ENCODE data around the gene SDR42E2.

Gene SDR42E2

DNA sequence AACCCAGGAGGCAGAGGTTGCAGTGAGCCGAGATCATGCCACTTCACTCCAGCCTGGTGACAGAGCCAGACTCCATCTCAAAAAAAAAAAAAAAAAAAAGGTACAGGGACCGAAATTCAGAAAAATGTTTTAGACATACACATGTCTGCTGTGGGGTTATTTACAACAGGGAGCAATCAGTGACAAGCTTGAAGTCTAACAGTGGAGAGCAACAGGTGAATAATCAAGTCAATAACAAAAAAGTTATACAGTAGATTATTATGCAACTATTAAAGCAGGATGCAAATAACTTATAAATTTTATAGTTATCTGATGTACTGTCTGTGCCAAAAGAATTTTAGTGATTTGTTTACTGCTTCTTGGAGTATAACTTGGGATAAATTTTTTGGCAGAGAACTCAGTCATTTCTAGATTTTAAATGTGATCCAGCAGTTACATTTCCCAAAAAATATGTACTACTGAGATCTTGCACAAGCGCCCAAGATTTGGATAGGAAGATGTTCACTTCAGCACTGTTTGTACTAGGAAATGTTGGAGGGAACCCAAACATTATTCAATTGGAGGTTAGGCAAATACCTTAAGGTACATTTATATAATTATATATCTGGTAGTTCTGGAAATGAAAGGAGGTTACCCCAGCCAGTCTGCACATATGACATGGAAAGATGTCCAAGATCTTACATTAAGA lies 77.9 kb downstream of the SDR42E2 start:
- TF ChIP-seq POLR2AphosphoS5 (IDR thresholded peaks at IDR 0.05; ENCODE audit: low read depth, low read length) (no peak), FOXP2 (optimal IDR thresholded peaks at IDR 0.05; ENCODE audit: borderline replicate concordance, extremely low read depth, extremely low read length, insufficient read depth) (no peak), TAF1 (IDR thresholded peaks at IDR 0.05; ENCODE audit: borderline replicate concordance, insufficient read depth, low read length) (no peak), SIN3A (IDR thresholded peaks at IDR 0.05; ENCODE audit: borderline replicate concordance, insufficient read depth, low read length) (no peak)
- TF ChIP-seq, protein P1, sequence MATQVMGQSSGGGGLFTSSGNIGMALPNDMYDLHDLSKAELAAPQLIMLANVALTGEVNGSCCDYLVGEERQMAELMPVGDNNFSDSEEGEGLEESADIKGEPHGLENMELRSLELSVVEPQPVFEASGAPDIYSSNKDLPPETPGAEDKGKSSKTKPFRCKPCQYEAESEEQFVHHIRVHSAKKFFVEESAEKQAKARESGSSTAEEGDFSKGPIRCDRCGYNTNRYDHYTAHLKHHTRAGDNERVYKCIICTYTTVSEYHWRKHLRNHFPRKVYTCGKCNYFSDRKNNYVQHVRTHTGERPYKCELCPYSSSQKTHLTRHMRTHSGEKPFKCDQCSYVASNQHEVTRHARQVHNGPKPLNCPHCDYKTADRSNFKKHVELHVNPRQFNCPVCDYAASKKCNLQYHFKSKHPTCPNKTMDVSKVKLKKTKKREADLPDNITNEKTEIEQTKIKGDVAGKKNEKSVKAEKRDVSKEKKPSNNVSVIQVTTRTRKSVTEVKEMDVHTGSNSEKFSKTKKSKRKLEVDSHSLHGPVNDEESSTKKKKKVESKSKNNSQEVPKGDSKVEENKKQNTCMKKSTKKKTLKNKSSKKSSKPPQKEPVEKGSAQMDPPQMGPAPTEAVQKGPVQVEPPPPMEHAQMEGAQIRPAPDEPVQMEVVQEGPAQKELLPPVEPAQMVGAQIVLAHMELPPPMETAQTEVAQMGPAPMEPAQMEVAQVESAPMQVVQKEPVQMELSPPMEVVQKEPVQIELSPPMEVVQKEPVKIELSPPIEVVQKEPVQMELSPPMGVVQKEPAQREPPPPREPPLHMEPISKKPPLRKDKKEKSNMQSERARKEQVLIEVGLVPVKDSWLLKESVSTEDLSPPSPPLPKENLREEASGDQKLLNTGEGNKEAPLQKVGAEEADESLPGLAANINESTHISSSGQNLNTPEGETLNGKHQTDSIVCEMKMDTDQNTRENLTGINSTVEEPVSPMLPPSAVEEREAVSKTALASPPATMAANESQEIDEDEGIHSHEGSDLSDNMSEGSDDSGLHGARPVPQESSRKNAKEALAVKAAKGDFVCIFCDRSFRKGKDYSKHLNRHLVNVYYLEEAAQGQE (IDR thresholded peaks at IDR 0.05; ENCODE audit: insufficient read depth in 1 of 2, low read depth in 2 of 2, low read length in 2 of 2): no peak

Measured in PFSK-1 (cell line).